Dendritic cell treated with granulocyte-macrophage colony-stimulating factor and Interleukin-4, amounts not matched to agents 40 ng/mL and 50 ng/mL, for 4 days (primary cell): ENCODE results near the gene CRYL1.

Source experiments
- H3K27ac Mint-ChIP-seq: one replicate; pipeline ENCODE4 v1.8.0; 2022; ENCODE audit warnings: mild to moderate bottlenecking, mixed read lengths
- H3K27me3 Mint-ChIP-seq: one replicate; pipeline ENCODE4 v1.8.0; 2022; ENCODE audit warnings: mild to moderate bottlenecking, mixed read lengths
- H3K36me3 Mint-ChIP-seq: one replicate; pipeline ENCODE4 v1.8.0; 2022; ENCODE audit warnings: low read depth, mixed read lengths
- H3K4me1 Mint-ChIP-seq: one replicate; pipeline ENCODE4 v1.8.0; 2022; ENCODE audit warnings: low read depth, mixed read lengths
- H3K4me3 Mint-ChIP-seq: one replicate; pipeline ENCODE4 v1.8.0; 2022; ENCODE audit warnings: mild to moderate bottlenecking, moderate library complexity, mixed read lengths
- H3K9me3 Mint-ChIP-seq: one replicate; pipeline ENCODE4 v1.8.0; 2022; ENCODE audit warnings: mixed read lengths
- intact Hi-C: fragments of 100-400 bp; cut with micrococcal nuclease; formaldehyde crosslinking; loops from one replicate; pipeline ENCODE4 v1.15.0; 2022

CRYL1 gene

GRCh38 chr13:20428666-20429644 is 96.7 kb downstream of the CRYL1 start:
- H3K4me3 Mint-ChIP-seq: no peak overlapping the region
- H3K27me3 Mint-ChIP-seq: no peaks in the 10 kb centered on the region
- H3K27ac Mint-ChIP-seq: no peak overlapping the region
- H3K9me3 Mint-ChIP-seq: no peaks in the 10 kb centered on the region
- H3K36me3 Mint-ChIP-seq: peaks cover 55% of the 10 kb centered on the region
- H3K4me1 Mint-ChIP-seq: peaks cover 8% of the 10 kb centered on the region
- intact Hi-C loops: loop anchor here (10.0 kb wide), 1 partner anchor 234 kb away; the partner anchor contains the start of gene GJB2

GRCh38 chr13:20426766-20427448 is 98.8 kb downstream of the CRYL1 start:
- intact Hi-C loops: loop anchor here (10.0 kb wide), 1 partner anchor 232 kb away; the partner anchor contains the start of gene GJB2
- Mint-ChIP-seq H3K36me3 (peaks cover 56% of the 10 kb centered on the region), H3K4me3 (no peak overlapping the region), H3K9me3 (no peaks in the 10 kb centered on the region), H3K27me3 (no peaks in the 10 kb centered on the region), H3K27ac (no peak overlapping the region), H3K4me1 (peaks cover 8% of the 10 kb centered on the region)

- Mint-ChIP-seq H3K27me3 (no peaks in the 10 kb centered on the region), H3K4me1 (peaks cover 8% of the 10 kb centered on the region), H3K9me3 (no peaks in the 10 kb centered on the region), H3K36me3 (peaks cover 53% of the 10 kb centered on the region), H3K27ac (no peak overlapping the region), H3K4me3 (no peak overlapping the region)
- intact Hi-C loops: loop anchor here (10.0 kb wide), 1 partner anchor 231 kb away; the partner anchor contains the start of gene GJB2
These were observed 99.8 kb downstream of the CRYL1 start for GRCh38 chr13:20425819-20426219.

GRCh38 chr13:20424949-20425348 is 100.7 kb downstream of the CRYL1 start:
- H3K27ac Mint-ChIP-seq: no peak overlapping the region
- H3K9me3 Mint-ChIP-seq: no peaks in the 10 kb centered on the region
- peaks cover 3% of the 10 kb centered on the region for H3K4me1 Mint-ChIP-seq
- H3K36me3 Mint-ChIP-seq: peaks cover 53% of the 10 kb centered on the region
- H3K27me3 Mint-ChIP-seq: no peaks in the 10 kb centered on the region
- intact Hi-C loops: loop anchor here (10.0 kb wide), 1 partner anchor 230 kb away; the partner anchor contains the start of gene GJB2
- H3K4me3 Mint-ChIP-seq: no peak overlapping the region

GRCh38 chr13:20424559-20424852 is 101.2 kb downstream of the CRYL1 start:
- no peak overlapping the region for H3K4me3 Mint-ChIP-seq
- peaks cover 51% of the 10 kb centered on the region for H3K36me3 Mint-ChIP-seq
- H3K27me3 Mint-ChIP-seq: no peaks in the 10 kb centered on the region
- no peaks in the 10 kb centered on the region for H3K9me3 Mint-ChIP-seq
- H3K4me1 Mint-ChIP-seq: no peaks in the 10 kb centered on the region
- no peak overlapping the region for H3K27ac Mint-ChIP-seq
- intact Hi-C loops: loop anchor here (10.0 kb wide), 1 partner anchor 230 kb away; the partner anchor contains the start of gene GJB2

- H3K4me3 Mint-ChIP-seq: no peak overlapping the region
- H3K36me3 Mint-ChIP-seq: peaks cover 60% of the 10 kb centered on the region
- H3K4me1 Mint-ChIP-seq: no peaks in the 10 kb centered on the region
- no peaks in the 10 kb centered on the region for H3K27me3 Mint-ChIP-seq
- no peak overlapping the region for H3K27ac Mint-ChIP-seq
- no peaks in the 10 kb centered on the region for H3K9me3 Mint-ChIP-seq
- intact Hi-C loops: loop anchor here (10.0 kb wide), 1 partner anchor 228 kb away; the partner anchor contains the start of gene GJB2
These were observed 103.3 kb downstream of the CRYL1 start for GRCh38 chr13:20422362-20422761.

- Mint-ChIP-seq H3K4me1 (no peaks in the 10 kb centered on the region), H3K9me3 (peaks cover 4% of the 10 kb centered on the region), H3K27me3 (peaks cover 3% of the 10 kb centered on the region), H3K4me3 (no peak overlapping the region), H3K36me3 (peaks cover 54% of the 10 kb centered on the region), H3K27ac (no peak overlapping the region)
- intact Hi-C loops: loop anchor here (10.0 kb wide), 1 partner anchor 226 kb away; the partner anchor contains the start of gene GJB2
These were observed 104.7 kb downstream of the CRYL1 start for GRCh38 chr13:20420938-20421337.

- Mint-ChIP-seq H3K36me3 (peaks cover 41% of the 10 kb centered on the region), H3K9me3 (peaks cover 11% of the 10 kb centered on the region), H3K4me1 (no peaks in the 10 kb centered on the region), H3K27ac (no peak overlapping the region), H3K27me3 (peaks cover 10% of the 10 kb centered on the region), H3K4me3 (no peak overlapping the region)
- intact Hi-C loops: no loop called here
These were observed 106.7 kb downstream of the CRYL1 start for GRCh38 chr13:20418953-20419352.

GRCh38 chr13:20416223-20416745 is 109.4 kb downstream of the CRYL1 start:
- Mint-ChIP-seq H3K36me3 (peaks cover 33% of the 10 kb centered on the region), H3K4me1 (peaks cover 10% of the 10 kb centered on the region), H3K4me3 (no peak overlapping the region), H3K27me3 (peaks cover 10% of the 10 kb centered on the region), H3K27ac (no peak overlapping the region), H3K9me3 (peaks cover 11% of the 10 kb centered on the region)
- intact Hi-C loops: no loop called here

GRCh38 chr13:20415694-20416107 is 110.0 kb downstream of the CRYL1 start:
- Mint-ChIP-seq H3K4me1 (peaks cover 14% of the 10 kb centered on the region), H3K27ac (no peak overlapping the region), H3K36me3 (peaks cover 31% of the 10 kb centered on the region), H3K9me3 (peaks cover 11% of the 10 kb centered on the region), H3K4me3 (no peak overlapping the region), H3K27me3 (peaks cover 10% of the 10 kb centered on the region)
- intact Hi-C loops: no loop called here

GRCh38 chr13:20415306-20415679 is 110.4 kb downstream of the CRYL1 start:
- H3K27ac Mint-ChIP-seq: no peak overlapping the region
- H3K36me3 Mint-ChIP-seq: peaks cover 27% of the 10 kb centered on the region
- intact Hi-C loops: no loop called here
- H3K27me3 Mint-ChIP-seq: peaks cover 10% of the 10 kb centered on the region
- H3K9me3 Mint-ChIP-seq: peaks cover 11% of the 10 kb centered on the region
- peaks cover 14% of the 10 kb centered on the region for H3K4me1 Mint-ChIP-seq
- no peak overlapping the region for H3K4me3 Mint-ChIP-seq

- H3K27me3 Mint-ChIP-seq: peaks cover 10% of the 10 kb centered on the region
- peaks cover 22% of the 10 kb centered on the region for H3K36me3 Mint-ChIP-seq
- no peak overlapping the region for H3K4me3 Mint-ChIP-seq
- H3K9me3 Mint-ChIP-seq: peaks cover 11% of the 10 kb centered on the region
- peaks cover 14% of the 10 kb centered on the region for H3K4me1 Mint-ChIP-seq
- intact Hi-C loops: no loop called here
- no peak overlapping the region for H3K27ac Mint-ChIP-seq
These were observed 110.9 kb downstream of the CRYL1 start for GRCh38 chr13:20414546-20415305.

GRCh38 chr13:20412691-20413355 is 112.8 kb downstream of the CRYL1 start:
- Mint-ChIP-seq H3K27me3 (peaks cover 10% of the 10 kb centered on the region), H3K36me3 (peaks cover 15% of the 10 kb centered on the region), H3K27ac (no peak overlapping the region), H3K4me1 (peaks cover 14% of the 10 kb centered on the region), H3K4me3 (no peak overlapping the region), H3K9me3 (peaks cover 11% of the 10 kb centered on the region)
- intact Hi-C loops: no loop called here
